Fibroblast of villous mesenchyme (primary cell): ENCODE data around the gene EPHB2. TPM values are rescaled to one million over a fixed set of nuclear protein-coding genes. Genes with fewer than 3 reads are reported as not detected.

Experiments
- DNase-seq: peaks from one replicate; pipeline ENCODE4 v3.0.0-alpha.2; 2010; ENCODE audit warnings: low read depth
- H3K4me3 ChIP-seq: 2 replicates; pipeline ENCODE4 v1.5.1; 2011; ENCODE audit warnings: low read depth, mild to moderate bottlenecking, low read length
- total RNA-seq: library from RNA; depleted of rRNA; stranded (reverse); fragments of >200 nt; gene quantifications from 2 replicates; pipeline ENCODE4 v1.2.3, GENCODE V29; 2012
- TF ChIP-seq, protein P1 (sequence below): IDR thresholded peaks from 2 replicates; pipeline ENCODE4 v1.5.1; 2012; ENCODE audit warnings: low read depth, mild to moderate bottlenecking, low read length; ENCODE audit not compliant: insufficient read depth

The EPHB2 gene
- total RNA-seq, 1 donor, result 4.3 TPM

DNA sequence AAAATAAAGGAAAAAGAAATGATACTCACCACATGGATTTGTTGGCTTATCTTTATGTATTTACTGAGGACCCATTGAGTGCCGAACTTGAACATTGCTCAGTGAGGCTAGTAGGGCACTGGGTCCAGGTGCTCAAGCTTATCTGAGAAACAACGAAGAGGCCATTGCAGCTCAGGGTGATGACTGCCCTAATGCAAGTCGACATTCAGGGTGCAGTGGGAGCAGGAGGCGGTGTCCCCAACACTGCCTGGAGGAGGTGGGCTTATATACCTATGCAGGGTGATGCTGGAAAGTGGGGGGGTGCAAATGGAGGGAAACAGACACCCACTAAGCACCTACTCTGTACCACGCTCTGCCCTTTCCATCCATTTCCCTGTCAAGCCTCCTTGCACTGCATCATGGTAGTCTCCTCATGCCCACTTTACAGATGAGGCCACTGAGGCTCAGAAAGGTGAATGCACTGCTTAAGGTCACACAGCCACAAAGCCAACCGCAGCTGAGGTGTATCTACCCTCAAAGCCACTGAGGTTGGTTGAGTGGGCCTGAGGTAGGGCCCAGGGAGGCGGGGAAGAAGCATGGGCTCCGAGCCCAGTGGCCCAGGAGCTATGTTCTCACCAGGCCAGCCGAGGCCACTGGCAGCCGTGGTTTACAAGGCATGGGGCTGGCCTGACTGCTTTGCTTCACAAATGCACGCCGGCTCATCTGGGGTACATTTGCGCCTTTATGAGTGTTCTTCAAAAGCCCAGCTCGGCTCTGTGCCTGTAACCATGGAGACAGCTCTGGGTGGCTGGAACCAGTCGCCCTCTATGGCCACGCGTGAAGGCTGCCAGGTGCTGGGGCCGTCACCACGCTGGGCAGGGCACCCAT, 103.8 kb downstream of the EPHB2 start:
- no peak for DNase-seq
- no peak overlapping the region for H3K4me3 ChIP-seq
- TF ChIP-seq, protein P1, sequence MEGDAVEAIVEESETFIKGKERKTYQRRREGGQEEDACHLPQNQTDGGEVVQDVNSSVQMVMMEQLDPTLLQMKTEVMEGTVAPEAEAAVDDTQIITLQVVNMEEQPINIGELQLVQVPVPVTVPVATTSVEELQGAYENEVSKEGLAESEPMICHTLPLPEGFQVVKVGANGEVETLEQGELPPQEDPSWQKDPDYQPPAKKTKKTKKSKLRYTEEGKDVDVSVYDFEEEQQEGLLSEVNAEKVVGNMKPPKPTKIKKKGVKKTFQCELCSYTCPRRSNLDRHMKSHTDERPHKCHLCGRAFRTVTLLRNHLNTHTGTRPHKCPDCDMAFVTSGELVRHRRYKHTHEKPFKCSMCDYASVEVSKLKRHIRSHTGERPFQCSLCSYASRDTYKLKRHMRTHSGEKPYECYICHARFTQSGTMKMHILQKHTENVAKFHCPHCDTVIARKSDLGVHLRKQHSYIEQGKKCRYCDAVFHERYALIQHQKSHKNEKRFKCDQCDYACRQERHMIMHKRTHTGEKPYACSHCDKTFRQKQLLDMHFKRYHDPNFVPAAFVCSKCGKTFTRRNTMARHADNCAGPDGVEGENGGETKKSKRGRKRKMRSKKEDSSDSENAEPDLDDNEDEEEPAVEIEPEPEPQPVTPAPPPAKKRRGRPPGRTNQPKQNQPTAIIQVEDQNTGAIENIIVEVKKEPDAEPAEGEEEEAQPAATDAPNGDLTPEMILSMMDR, result no peak

DNA sequence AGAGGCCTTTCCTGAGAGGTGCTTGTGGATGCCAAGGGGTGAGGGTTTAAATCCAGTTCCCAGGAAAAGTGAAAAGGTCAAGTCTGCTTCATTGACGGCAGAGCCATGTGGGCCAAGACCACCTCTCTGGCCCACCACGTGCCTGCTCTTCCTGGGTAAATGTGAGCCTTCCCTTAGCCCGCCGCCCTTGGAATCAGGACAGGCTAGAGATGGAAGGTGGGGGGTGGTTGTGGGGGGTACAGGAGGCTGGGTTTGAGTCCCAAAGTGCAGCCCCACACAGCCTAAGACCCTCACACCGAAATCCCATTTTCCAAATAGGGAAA, 104.4 kb downstream of the EPHB2 start:
- H3K4me3 ChIP-seq, result no peak overlapping the region
- no peak for DNase-seq
- TF ChIP-seq, protein P1, result no peak

DNA sequence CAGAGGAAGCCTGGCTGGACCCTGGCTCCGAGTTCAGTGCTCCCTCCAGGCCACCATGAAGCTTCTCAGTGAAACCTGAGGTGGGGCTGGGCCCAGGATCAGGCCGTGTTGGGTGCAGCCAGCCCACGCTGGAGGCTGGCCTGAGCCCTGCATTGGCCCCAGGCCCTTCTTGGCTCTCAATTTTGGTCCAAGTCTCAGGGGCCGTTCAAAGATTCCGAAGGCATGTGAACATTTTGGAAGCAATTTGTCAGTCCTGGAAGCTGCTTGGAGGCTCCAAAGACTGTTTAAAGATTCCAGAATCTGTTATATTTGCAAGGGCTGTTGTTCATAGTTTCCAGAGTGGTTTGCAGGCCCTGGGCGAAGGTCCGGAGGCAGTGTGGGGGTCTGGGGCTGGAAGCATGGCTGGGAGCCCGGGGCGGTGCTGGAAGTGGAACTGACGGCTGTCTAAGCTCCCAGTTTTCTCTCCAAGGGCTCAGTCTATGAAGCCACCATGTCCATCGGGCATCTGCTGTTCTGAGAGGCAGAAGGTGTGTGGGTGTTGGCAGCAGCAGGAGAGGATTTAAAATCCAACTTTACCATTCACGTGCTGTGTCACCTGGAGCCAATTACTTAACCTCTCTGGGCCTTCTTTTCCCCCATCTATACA, 104.9 kb downstream of the EPHB2 start:
- no peak for DNase-seq
- TF ChIP-seq, protein P1, result no peak
- H3K4me3 ChIP-seq, result no peak overlapping the region

DNA sequence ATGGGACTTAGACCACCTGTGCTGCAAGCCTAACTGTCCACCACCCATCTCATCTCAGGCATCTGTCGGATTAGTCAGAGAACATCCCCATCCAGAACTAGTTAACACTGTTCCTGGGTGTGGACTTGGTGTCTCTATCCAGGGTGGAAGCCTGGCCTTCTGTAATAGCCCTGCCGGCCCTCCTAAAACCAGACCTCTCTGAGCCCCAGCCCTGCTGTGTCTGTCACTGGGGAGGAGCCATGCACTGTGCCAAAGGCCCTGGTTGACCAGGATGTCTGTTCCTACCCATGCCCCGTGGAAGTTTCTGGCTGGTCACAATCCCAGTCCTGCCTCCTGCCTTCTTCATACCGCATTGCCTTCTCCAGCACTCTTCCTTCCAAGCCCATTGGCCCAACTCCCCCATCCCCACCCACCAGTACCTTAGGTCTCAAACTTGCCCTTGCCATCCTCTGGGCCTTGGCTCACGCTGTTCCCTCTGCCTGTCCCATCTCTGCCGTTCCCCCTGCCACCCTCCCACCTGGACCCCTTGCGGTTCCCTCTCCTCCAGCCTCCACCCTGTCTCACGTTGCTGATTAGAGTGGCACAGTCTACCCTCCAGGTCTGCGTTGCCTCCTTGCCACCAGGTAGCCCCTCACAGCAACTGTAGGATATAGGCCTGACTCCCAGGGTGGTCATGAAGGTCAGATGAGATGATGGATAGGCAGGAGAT, 105.6 kb downstream of the EPHB2 start:
- TF ChIP-seq, protein P1, result no peak
- H3K4me3 ChIP-seq, result no peak overlapping the region
- no peak for DNase-seq

DNA sequence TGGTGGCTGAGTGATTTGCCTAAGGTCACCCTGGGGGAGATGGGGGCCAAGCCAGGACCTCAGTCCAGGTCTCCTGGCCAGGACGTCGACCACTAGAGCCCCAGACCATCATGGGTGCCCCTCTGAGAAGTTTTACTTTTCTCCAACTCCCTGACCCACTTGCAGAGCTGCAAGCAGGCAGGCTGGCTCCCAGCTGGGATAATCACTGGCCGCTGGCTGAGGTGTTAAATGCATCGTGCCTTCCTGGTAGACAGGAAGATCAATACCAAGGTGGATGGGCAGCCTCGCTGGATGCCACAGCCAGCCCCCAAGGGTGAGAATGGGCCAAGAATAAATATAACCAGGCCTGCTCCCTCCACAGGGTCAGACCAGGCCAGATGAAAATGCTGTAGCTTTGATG, 106.2 kb downstream of the EPHB2 start:
- no peak for DNase-seq
- TF ChIP-seq, protein P1, result no peak
- H3K4me3 ChIP-seq, result no peak overlapping the region

DNA sequence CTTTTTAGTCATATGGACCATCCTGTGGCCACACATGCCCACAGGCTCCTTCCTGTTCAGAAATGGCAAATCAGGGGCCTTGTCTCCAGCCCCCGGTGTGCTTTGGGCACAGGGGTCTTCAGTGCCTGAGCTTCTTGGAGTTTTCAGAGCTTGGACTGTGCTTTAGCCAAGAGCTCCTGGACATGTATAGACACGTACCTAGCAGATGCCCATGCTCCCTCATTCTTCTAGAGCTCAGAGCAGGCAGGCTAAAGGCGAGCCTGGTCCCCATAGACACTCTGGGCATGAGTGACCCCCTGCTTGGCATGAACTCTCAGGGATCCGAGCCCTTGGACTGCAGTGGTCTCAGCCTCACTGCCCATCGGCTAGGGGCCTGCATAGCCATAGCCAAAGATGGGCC, 106.8 kb downstream of the EPHB2 start:
- TF ChIP-seq, protein P1, result no peak

More for the DNA sequence above, 106.8 kb downstream of the EPHB2 start:
- no peak overlapping the region for H3K4me3 ChIP-seq
- no peak for DNase-seq
